B cell (primary cell): ENCODE data around the gene ADAMTSL1.

Source experiments
- EZH2 ChIP-seq: IDR thresholded peaks from 2 replicates; pipeline ENCODE4 v1.6.1; 2012; ENCODE audit warnings: borderline replicate concordance, low read depth, mild to moderate bottlenecking, moderate library complexity, low read length; ENCODE audit not compliant: insufficient read depth, poor library complexity, severe bottlenecking
- TF ChIP-seq, protein P1 (sequence below): fragments of 200-600 bp; IDR thresholded peaks from one replicate; pipeline ENCODE4 v1.8.0; 2022; ENCODE audit warnings: antibody characterized with exemption, mild to moderate bottlenecking

DNA sequence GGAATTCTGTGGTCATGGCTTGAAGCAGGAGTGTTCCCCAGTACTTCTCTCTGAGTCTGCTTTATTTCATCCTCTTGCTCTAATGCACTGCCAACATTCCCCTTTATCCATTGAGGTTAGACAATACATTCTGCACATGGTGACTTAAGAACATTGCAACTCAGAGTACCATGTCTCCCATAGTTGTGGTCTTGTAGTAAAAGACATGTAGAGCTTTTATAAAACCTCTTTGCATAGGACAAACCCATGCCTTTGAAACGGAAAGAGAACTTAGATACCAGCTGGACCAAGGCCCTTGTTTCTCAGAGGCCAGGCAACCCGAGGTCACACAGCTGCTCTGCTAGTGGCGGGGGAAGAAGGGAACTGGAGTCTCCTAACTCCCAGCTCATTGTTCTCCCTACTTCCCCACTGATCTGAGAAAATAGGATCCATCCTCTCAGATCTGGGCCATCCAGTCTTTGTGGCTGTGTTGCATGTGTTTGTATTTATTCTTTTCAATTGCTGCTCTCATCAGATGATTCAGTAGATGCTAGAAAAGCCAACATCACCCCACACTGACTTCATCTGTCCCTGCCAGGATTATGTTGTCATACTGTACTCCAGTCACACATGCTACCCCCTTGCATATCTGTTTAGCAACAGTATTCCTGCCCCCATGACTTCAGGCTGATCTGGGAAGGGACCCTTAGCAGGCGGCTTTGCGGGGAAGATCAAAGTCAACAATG, 322.2 kb downstream of the ADAMTSL1 start:
- TF ChIP-seq, protein P1, sequence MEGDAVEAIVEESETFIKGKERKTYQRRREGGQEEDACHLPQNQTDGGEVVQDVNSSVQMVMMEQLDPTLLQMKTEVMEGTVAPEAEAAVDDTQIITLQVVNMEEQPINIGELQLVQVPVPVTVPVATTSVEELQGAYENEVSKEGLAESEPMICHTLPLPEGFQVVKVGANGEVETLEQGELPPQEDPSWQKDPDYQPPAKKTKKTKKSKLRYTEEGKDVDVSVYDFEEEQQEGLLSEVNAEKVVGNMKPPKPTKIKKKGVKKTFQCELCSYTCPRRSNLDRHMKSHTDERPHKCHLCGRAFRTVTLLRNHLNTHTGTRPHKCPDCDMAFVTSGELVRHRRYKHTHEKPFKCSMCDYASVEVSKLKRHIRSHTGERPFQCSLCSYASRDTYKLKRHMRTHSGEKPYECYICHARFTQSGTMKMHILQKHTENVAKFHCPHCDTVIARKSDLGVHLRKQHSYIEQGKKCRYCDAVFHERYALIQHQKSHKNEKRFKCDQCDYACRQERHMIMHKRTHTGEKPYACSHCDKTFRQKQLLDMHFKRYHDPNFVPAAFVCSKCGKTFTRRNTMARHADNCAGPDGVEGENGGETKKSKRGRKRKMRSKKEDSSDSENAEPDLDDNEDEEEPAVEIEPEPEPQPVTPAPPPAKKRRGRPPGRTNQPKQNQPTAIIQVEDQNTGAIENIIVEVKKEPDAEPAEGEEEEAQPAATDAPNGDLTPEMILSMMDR = no peak
- TF ChIP-seq EZH2 = no peak
